ENCODE results near the gene HIPK2.

DNA sequence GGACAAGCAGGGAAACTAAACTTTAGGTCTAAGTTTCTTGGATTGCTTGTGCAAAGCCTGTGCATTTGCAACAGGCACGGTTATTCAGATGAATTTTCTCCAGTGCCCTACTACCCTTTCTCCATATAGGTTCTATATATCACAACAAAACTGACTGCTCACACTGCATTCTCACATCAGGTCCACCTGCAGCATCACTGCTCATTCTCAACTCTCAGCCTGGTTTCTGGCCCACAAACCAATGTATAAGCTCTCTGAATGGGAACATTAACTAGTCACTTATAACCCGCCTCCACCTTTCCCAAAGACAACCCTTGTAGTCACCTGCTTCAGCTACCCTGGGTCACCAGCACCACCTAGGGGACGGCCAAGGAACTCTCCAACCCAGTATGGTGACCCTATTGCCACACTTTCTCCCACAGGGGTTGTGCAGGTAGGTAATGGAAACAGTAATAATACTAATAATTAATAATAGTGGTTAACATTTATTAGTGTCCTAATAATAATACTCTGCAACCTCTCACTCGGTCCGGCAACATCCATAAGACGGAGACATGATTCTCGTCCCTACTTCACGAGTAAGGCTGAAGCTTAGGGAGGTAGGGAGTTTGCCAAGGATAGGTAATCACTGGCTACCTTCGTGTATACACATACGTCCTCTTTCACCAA lies 157.0 kb downstream of the HIPK2 start:
- TF ChIP-seq, protein P1, sequence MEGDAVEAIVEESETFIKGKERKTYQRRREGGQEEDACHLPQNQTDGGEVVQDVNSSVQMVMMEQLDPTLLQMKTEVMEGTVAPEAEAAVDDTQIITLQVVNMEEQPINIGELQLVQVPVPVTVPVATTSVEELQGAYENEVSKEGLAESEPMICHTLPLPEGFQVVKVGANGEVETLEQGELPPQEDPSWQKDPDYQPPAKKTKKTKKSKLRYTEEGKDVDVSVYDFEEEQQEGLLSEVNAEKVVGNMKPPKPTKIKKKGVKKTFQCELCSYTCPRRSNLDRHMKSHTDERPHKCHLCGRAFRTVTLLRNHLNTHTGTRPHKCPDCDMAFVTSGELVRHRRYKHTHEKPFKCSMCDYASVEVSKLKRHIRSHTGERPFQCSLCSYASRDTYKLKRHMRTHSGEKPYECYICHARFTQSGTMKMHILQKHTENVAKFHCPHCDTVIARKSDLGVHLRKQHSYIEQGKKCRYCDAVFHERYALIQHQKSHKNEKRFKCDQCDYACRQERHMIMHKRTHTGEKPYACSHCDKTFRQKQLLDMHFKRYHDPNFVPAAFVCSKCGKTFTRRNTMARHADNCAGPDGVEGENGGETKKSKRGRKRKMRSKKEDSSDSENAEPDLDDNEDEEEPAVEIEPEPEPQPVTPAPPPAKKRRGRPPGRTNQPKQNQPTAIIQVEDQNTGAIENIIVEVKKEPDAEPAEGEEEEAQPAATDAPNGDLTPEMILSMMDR (optimal IDR thresholded peaks at IDR 0.05 in 1 of 3, IDR thresholded peaks at IDR 0.05 in 1 of 3, conservative IDR thresholded peaks at IDR 0.05 in 1 of 3; ENCODE audit: extremely low read depth in 1 of 3, insufficient read depth in 2 of 3, low read length in 3 of 3), result peak; percentile 74 to 82 (median 80)
- TF ChIP-seq EZH2 (IDR thresholded peaks at IDR 0.05; ENCODE audit: low read length), result no peak
